Measurements from ENCODE around the gene SNRPD2. TPM values are rescaled to one million over a fixed set of nuclear protein-coding genes. Genes with fewer than 3 reads are reported as not detected.

The SNRPD2 gene
- total RNA-seq, 3 donors from 2014 or later (not counting 1 experiment from before 2014, with no cell fraction given), result 212 to 252 (median 241) TPM

GRCh38 chr19:45717983-45718650 is 26.4 kb upstream of the SNRPD2 start:
- Mint-ChIP-seq H3K27me3 (ENCODE audit: low read depth in 2 of 2) (no peaks in the 10 kb centered on the region), H3K27ac (peak overlapping the region; percentile 90 to 93), H3K4me1 (peaks cover 25 to 35% of the 10 kb centered on the region in 2 donors), H3K9me3 (no peaks in the 10 kb centered on the region), H3K36me3 (no peaks in the 10 kb centered on the region), H3K4me3 (peak overlapping the region; percentile 98)
- H3K9me3 ChIP-seq (ENCODE audit: control insufficient read depth, insufficient read depth, low read length), result no peaks in the 10 kb centered on the region
- intact Hi-C loops (cut with micrococcal nuclease), result loop anchor here (1.0 kb wide), 3 partner anchors 12 to 211 kb away; partner anchors contain the start of genes FBXO46, QPCTL and VASP
- TF ChIP-seq, protein P1, sequence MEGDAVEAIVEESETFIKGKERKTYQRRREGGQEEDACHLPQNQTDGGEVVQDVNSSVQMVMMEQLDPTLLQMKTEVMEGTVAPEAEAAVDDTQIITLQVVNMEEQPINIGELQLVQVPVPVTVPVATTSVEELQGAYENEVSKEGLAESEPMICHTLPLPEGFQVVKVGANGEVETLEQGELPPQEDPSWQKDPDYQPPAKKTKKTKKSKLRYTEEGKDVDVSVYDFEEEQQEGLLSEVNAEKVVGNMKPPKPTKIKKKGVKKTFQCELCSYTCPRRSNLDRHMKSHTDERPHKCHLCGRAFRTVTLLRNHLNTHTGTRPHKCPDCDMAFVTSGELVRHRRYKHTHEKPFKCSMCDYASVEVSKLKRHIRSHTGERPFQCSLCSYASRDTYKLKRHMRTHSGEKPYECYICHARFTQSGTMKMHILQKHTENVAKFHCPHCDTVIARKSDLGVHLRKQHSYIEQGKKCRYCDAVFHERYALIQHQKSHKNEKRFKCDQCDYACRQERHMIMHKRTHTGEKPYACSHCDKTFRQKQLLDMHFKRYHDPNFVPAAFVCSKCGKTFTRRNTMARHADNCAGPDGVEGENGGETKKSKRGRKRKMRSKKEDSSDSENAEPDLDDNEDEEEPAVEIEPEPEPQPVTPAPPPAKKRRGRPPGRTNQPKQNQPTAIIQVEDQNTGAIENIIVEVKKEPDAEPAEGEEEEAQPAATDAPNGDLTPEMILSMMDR (IDR thresholded peaks at IDR 0.05), result no peak
- peaks cover 9% of the 10 kb centered on the region for H3K36me3 ChIP-seq (ENCODE audit: control insufficient read depth, insufficient read depth, low read length)
- peak overlapping the region; percentile 63 for H3K4me3 ChIP-seq (ENCODE audit: low read length)
- no peak for ATAC-seq
- no peaks in the 10 kb centered on the region for H3K27me3 ChIP-seq (ENCODE audit: control insufficient read depth, insufficient read depth, low read length)
- peak overlapping the region; percentile 96 for H3K27ac ChIP-seq (ENCODE audit: low read length)
- 78% methylated on average over 12 of the region's 12 CpGs for WGBS (ENCODE audit: insufficient coverage)
- H3K4me1 ChIP-seq (ENCODE audit: control insufficient read depth, insufficient read depth, low read length), result peaks cover 18% of the 10 kb centered on the region
- peak in 1 of 2 donors; percentile 21 for DNase-seq

- peak; percentile 94 to 99 (median 95) for ATAC-seq
- H3K27ac Mint-ChIP-seq, result peak overlapping the region; percentile 90 to 93
- no peaks in the 10 kb centered on the region for H3K9me3 ChIP-seq (ENCODE audit: control insufficient read depth, insufficient read depth, low read length)
- peak overlapping the region; percentile 98 for H3K4me3 Mint-ChIP-seq
- TF ChIP-seq, protein P1 (IDR thresholded peaks at IDR 0.05), result no peak
- intact Hi-C loops (cut with micrococcal nuclease), result loop anchor here (1.0 kb wide), 3 partner anchors 13 to 210 kb away; partner anchors contain the start of genes FBXO46, QPCTL and VASP
- H3K4me3 ChIP-seq (ENCODE audit: low read length), result peak overlapping the region; percentile 63
- H3K36me3 Mint-ChIP-seq, result no peaks in the 10 kb centered on the region
- no peaks in the 10 kb centered on the region for H3K27me3 Mint-ChIP-seq (ENCODE audit: low read depth in 2 of 2)
- H3K27me3 ChIP-seq (ENCODE audit: control insufficient read depth, insufficient read depth, low read length), result no peaks in the 10 kb centered on the region
- WGBS (ENCODE audit: insufficient coverage), result under 1% methylated on average over 51 of the region's 51 CpGs
- H3K4me1 Mint-ChIP-seq, result peaks cover 25 to 35% of the 10 kb centered on the region in 2 donors
- H3K9me3 Mint-ChIP-seq, result no peaks in the 10 kb centered on the region
- peaks cover 18% of the 10 kb centered on the region for H3K4me1 ChIP-seq (ENCODE audit: control insufficient read depth, insufficient read depth, low read length)
- H3K36me3 ChIP-seq (ENCODE audit: control insufficient read depth, insufficient read depth, low read length), result peaks cover 12% of the 10 kb centered on the region
- H3K27ac ChIP-seq (ENCODE audit: low read length), result peak overlapping the region; percentile 96
- DNase-seq, result peak; percentile 95 to 98
These were observed 25.6 kb upstream of the SNRPD2 start for GRCh38 chr19:45717131-45717982.

DNA sequence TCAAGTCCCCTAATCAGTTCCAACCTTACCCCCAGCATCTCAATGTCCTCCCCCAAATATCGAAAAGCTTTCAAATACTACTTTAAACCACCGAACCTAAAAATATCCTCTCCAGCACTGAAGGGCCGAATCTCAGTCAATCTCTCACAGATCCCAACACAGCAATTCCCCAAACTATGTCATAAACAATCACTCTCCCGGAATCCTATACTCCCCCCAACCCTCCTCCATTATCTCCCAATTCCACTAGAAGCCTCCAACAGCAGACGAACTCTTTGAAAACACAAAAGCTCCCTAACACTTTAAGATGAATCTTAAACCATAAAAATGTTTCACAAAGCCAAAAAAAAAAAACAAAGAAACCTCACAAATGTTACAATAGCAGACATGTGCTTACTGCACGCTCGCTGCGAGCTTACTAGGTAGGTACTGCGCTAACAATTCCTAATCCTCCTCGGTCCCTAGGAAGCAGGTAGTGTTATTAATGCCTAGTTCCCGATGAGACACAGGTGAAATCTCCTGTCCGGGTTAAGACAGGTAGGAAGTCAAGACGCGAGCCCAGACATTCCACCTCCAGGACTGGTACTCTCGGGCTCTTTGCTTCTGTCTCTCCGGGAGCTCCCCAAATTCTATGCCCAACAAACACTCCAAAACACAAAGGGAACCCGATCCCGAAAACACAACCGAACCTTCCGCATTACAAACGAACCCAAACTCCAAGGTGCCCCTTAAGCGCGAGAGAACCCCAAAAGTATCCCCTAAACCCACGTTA is 24.8 kb upstream of the SNRPD2 start:
- no peaks in the 10 kb centered on the region for H3K27me3 Mint-ChIP-seq (ENCODE audit: low read depth in 2 of 2)
- H3K9me3 Mint-ChIP-seq, result no peaks in the 10 kb centered on the region
- H3K4me1 Mint-ChIP-seq, result peaks cover 25 to 35% of the 10 kb centered on the region in 2 donors
- Histone ChIP-seq H3K4me3 (ENCODE audit: low read length) (peak overlapping the region; percentile 63), H3K27me3 (ENCODE audit: control insufficient read depth, insufficient read depth, low read length) (no peaks in the 10 kb centered on the region), H3K9me3 (ENCODE audit: control insufficient read depth, insufficient read depth, low read length) (no peaks in the 10 kb centered on the region), H3K27ac (ENCODE audit: low read length) (peak overlapping the region; percentile 63), H3K4me1 (ENCODE audit: control insufficient read depth, insufficient read depth, low read length) (peaks cover 18% of the 10 kb centered on the region), H3K36me3 (ENCODE audit: control insufficient read depth, insufficient read depth, low read length) (peaks cover 13% of the 10 kb centered on the region)
- TF ChIP-seq, protein P1 (IDR thresholded peaks at IDR 0.05), result no peak
- H3K4me3 Mint-ChIP-seq, result peak overlapping the region; percentile 98
- ATAC-seq, result no peak
- peak in 1 of 2 donors; percentile 57 for DNase-seq
- WGBS (ENCODE audit: insufficient coverage), result 5% methylated on average over 24 of the region's 24 CpGs
- H3K36me3 Mint-ChIP-seq, result no peaks in the 10 kb centered on the region
- intact Hi-C loops (cut with micrococcal nuclease), result loop anchor here (1.0 kb wide), 3 partner anchors 14 to 209 kb away; partner anchors contain the start of genes FBXO46, QPCTL and VASP
- peak overlapping the region; percentile 90 to 93 for H3K27ac Mint-ChIP-seq
